ENCODE results near the gene CERS2. TPM values are rescaled to one million over a fixed set of nuclear protein-coding genes. Genes with fewer than 3 reads are reported as not detected.

Gene CERS2
- total RNA-seq, 1 donor: 142 TPM

DNA sequence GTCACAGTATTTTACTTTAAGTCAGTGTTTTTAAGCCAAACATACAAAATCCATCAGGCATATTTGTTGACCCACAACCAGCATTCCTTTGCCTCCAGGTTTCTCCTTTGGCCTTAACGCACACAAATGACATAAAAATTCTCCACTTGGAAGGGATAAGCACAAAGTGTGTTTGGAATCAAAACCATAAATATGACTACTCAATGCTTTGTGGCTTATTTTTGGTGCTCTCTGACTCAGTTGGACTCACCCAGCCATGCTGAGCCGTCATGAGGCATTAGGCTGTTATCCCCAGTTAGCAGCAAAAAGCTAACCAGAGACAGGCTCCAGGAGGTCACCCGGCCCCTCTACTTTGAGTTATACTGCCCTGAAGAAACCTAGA lies 34.6 kb upstream of the CERS2 start:
- DNase-seq (ENCODE audit: low read depth): peak; percentile 58
- peak overlapping the region; percentile 87 for H3K4me3 ChIP-seq (ENCODE audit: low read depth, low read length)
- TF ChIP-seq, protein P1, sequence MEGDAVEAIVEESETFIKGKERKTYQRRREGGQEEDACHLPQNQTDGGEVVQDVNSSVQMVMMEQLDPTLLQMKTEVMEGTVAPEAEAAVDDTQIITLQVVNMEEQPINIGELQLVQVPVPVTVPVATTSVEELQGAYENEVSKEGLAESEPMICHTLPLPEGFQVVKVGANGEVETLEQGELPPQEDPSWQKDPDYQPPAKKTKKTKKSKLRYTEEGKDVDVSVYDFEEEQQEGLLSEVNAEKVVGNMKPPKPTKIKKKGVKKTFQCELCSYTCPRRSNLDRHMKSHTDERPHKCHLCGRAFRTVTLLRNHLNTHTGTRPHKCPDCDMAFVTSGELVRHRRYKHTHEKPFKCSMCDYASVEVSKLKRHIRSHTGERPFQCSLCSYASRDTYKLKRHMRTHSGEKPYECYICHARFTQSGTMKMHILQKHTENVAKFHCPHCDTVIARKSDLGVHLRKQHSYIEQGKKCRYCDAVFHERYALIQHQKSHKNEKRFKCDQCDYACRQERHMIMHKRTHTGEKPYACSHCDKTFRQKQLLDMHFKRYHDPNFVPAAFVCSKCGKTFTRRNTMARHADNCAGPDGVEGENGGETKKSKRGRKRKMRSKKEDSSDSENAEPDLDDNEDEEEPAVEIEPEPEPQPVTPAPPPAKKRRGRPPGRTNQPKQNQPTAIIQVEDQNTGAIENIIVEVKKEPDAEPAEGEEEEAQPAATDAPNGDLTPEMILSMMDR (IDR thresholded peaks at IDR 0.05; ENCODE audit: insufficient read depth, low read depth, low read length): no peak

DNA sequence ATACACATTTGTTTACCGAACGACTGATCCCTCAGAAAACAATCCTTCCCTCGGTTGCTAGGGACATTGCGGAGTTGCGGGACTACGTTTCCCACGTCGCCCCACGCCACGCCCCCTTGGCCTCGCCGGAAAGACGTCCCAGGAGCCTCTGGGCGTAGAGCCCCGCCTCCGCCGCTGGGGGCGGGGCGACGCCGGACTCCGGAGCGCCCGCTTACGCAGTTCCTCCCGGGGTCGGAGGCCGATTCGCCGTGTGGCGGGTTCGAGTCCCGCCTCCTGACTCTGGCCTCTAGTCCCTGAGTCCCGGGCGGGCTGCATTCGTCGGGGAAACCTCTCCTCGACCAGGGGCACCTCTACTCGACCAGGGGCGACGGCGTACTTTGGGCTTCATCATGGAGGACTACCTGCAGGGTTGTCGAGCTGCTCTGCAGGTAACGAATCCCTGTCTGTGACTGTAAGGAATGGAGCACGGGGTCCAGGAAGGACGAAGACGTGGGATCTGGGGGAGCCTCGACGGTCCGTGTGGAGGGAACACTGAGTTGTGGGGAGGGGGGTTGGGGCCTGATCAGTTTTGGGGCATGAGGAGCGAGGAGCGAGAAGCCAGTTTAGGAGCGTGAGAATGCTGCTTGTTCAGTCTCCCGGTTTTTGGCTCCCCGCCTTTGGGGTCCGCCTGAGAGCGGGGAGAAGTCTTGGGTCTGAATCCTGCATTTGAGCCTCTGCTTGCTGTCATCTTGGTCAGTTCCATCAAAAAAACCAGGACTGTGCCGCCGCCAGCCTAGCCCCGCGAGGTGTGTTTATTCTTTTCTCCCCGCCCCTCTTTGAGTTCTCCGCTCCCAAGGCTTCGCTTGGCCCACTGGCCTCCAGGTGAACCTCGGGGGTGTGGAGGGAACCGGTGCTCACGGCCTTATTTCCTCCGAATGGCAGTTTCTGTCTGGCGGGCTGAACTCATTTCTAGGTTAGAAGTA lies 33.9 kb upstream of the CERS2 start, which contains the start of gene PRUNE1:
Gene PRUNE1 (plus strand): TSS at position 206 of the 962 bp plus-strand sequence. CDS start 184 bp downstream, at position 390.
- peak within 1 kb of the TSS; percentile 87 for H3K4me3 ChIP-seq (ENCODE audit: low read depth, low read length)
- TF ChIP-seq, protein P1 (IDR thresholded peaks at IDR 0.05; ENCODE audit: insufficient read depth, low read depth, low read length): no peak
- DNase-seq (ENCODE audit: low read depth): peak; percentile 97

DNA sequence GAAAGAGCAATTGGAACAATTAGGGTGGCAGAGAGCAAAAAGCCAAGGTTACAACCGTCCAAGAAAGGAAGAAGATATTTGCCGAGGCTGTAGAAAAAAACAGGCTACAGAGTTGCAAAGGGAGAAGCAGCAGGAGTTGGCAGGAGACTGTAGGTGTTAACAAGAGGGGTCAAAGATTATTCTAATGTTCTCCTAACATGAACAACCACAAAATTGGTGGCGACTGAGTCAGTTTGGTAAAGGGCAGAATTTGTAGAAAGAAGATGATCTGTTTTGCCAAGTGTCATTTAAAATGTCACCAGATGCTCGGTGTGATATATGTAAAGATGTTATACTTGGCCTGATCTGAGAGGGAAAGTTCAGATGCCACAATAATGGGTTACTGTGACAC lies 33.2 kb upstream of the CERS2 start:
- no peak for DNase-seq (ENCODE audit: low read depth)
- H3K4me3 ChIP-seq (ENCODE audit: low read depth, low read length): peak overlapping the region; percentile 87
- TF ChIP-seq, protein P1 (IDR thresholded peaks at IDR 0.05; ENCODE audit: insufficient read depth, low read depth, low read length): no peak

DNA sequence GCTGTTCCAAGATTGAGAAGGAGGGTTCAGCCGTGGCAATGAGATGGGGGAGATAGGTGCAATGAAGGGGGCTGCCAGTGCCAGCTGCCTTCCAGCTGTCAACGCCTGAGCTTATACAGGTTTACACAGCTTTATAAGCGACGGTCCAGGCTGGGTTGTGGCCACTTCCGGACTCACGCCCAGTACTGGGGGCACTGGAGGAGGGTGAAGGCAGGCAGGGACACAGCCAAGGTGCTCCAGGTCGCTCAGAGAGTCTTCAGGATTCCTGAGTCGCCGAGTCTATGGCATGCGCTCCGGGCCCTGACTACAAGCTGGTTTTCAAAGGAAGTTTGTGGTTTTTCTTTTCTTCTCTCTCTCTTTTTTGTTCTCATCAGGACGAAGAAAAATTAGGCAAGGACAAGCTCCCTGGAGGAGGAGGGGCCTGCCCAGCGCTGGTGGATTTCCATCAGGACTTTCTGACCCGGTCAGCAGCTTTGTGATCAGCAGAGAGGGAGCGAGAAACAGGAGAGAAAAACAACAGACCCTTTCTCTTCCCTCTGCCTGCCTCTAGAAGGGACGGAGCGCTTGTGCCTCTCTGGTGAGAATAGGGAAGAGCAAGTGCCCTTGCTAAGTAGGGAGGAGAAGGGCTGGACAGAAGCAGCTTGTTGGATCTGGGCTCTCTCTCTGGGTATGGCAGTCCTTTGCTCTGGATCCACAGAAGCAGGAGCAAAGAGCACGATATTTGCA lies 31.9 kb upstream of the CERS2 start, which contains the start of gene MINDY1:
Gene MINDY1 (minus strand): TSS at position 576 of the 726 bp plus-strand sequence. CDS start 4,285 bp downstream, outside the sequence.
- DNase-seq (ENCODE audit: low read depth): peak; percentile 91
- TF ChIP-seq, protein P1 (IDR thresholded peaks at IDR 0.05; ENCODE audit: insufficient read depth, low read depth, low read length): peak; percentile 66
- peak within 1 kb of the TSS; percentile 65 for H3K4me3 ChIP-seq (ENCODE audit: low read depth, low read length)

DNA sequence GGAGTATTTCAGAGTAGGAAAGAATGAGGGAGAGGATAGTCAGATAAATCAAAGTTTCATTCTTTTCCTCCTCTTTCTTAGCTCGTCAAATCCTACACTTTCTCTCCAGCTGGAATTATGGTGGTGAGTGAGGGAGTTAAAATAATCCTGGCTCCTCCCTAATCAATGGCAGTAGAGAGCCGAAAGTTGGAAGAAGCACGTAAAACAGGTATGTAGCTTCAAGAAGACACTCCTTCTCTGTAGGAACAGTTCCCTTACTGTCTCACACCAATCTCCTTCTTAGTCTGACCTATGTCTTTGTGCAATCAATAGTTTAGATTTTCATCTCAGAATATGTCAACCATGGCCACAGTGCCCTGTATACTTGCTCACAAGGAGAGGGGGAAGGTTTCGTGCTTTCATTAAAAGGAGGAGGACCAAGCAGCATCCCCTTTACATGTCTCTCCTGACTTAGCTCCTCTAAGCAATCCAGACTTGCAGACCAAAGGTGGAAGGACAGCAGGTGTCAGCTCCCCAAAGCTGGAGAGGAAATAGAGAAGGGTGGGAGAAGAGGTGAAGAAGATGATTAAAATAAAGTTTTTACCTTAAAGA lies 31.2 kb upstream of the CERS2 start:
- TF ChIP-seq, protein P1 (IDR thresholded peaks at IDR 0.05; ENCODE audit: insufficient read depth, low read depth, low read length): no peak

DNA sequence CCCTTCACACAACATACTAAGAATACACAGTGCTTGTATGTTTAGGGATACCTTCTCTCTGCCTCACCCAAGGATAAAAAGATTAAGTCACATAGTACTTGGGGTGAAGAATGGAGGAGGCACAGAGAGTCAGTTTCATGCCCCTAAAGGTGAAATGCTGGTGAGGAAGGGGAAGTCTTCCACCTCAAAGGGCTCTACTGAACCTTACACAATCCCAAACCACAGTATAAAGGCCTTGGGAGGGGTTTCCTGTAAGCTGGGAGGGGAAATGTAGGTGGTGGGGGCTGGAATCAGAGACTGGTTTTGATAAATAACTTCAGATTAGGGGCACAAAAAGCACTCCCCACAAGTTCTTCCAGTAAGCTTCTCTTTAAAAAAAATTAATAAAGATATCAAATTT lies 28.5 kb upstream of the CERS2 start:
- DNase-seq (ENCODE audit: low read depth): no peak
- TF ChIP-seq, protein P1 (IDR thresholded peaks at IDR 0.05; ENCODE audit: insufficient read depth, low read depth, low read length): no peak
- H3K4me3 ChIP-seq (ENCODE audit: low read depth, low read length): no peak overlapping the region

More for the DNA sequence above, 31.2 kb upstream of the CERS2 start:
- H3K4me3 ChIP-seq (ENCODE audit: low read depth, low read length): peak overlapping the region; percentile 65
- no peak for DNase-seq (ENCODE audit: low read depth)

Data from fibroblast of villous mesenchyme (primary cell).